Measurements from ENCODE around the gene CYS1. TPM values are rescaled to one million over a fixed set of nuclear protein-coding genes. Genes with fewer than 3 reads are reported as not detected.

The CYS1 gene
- polyA plus RNA-seq, 1 donor (not counting 4 experiments of a cell fraction or from before 2014, with no cell fraction given), result 0.14 TPM

GRCh38 chr2:10054424-10054823 is 25.8 kb downstream of the CYS1 start:
- Histone ChIP-seq H3K4me3 (ENCODE audit: control insufficient read depth in 2 of 3, extremely low read depth in 1 of 3, insufficient read depth in 2 of 3, low read depth in 1 of 3, low read length in 3 of 3) (no peak overlapping the region), H3K4me1 (ENCODE audit: control insufficient read depth, extremely low read depth, insufficient read depth, low read length) (peaks cover 15% of the 10 kb centered on the region), H3K36me3 (ENCODE audit: control insufficient read depth in 2 of 2, extremely low read depth in 1 of 2, insufficient read depth in 2 of 2, low read length in 2 of 2) (peaks cover 0 to 6% of the 10 kb centered on the region in 2 experiments), H3K4me2 (ENCODE audit: control insufficient read depth, extremely low read depth, insufficient read depth, low read depth, low read length) (no peak overlapping the region), H3K9me1 (ENCODE audit: control insufficient read depth, extremely low read depth, insufficient read depth, low read length) (no peaks in the 10 kb centered on the region), H3K27ac (ENCODE audit: control insufficient read depth, insufficient read depth, low read length) (no peak overlapping the region), H3K79me2 (ENCODE audit: control insufficient read depth, insufficient read depth, low read length) (no peaks in the 10 kb centered on the region), H4K20me1 (ENCODE audit: control insufficient read depth, extremely low read depth, insufficient read depth, low read length) (no peaks in the 10 kb centered on the region), H3K9me3 (ENCODE audit: control insufficient read depth, low read depth, low read length) (no peaks in the 10 kb centered on the region), H3K27me3 (ENCODE audit: control insufficient read depth, extremely low read depth, insufficient read depth, low read length) (no peaks in the 10 kb centered on the region), H3K9ac (ENCODE audit: control insufficient read depth, extremely low read depth, insufficient read depth, low read length) (no peak overlapping the region), H2AFZ (ENCODE audit: control insufficient read depth, low read length) (no peak overlapping the region)
- no peak for FAIRE-seq
- dilution Hi-C loops (cut with MboI; ENCODE audit: extremely low pct_ligation_motif_present, low sequenced_read_pairs), result no loop called here
- TF ChIP-seq CTCF (optimal IDR thresholded peaks at IDR 0.05 in 1 of 3, IDR thresholded peaks at IDR 0.05 in 1 of 3, conservative IDR thresholded peaks at IDR 0.05 in 1 of 3; ENCODE audit: extremely low read depth in 1 of 3, insufficient read depth in 2 of 3, low read length in 3 of 3) (no peak), EZH2 (IDR thresholded peaks at IDR 0.05; ENCODE audit: low read length) (no peak)
- DNase-seq (ENCODE audit: low read depth, low spot score), result no peak

GRCh38 chr2:10053351-10053750 is 26.9 kb downstream of the CYS1 start:
- dilution Hi-C loops (cut with MboI; ENCODE audit: extremely low pct_ligation_motif_present, low sequenced_read_pairs), result no loop called here
- Histone ChIP-seq H3K9me1 (ENCODE audit: control insufficient read depth, extremely low read depth, insufficient read depth, low read length) (no peaks in the 10 kb centered on the region), H3K4me2 (ENCODE audit: control insufficient read depth, extremely low read depth, insufficient read depth, low read depth, low read length) (no peak overlapping the region), H3K27ac (ENCODE audit: control insufficient read depth, insufficient read depth, low read length) (no peak overlapping the region), H3K9ac (ENCODE audit: control insufficient read depth, extremely low read depth, insufficient read depth, low read length) (no peak overlapping the region), H3K9me3 (ENCODE audit: control insufficient read depth, low read depth, low read length) (no peaks in the 10 kb centered on the region), H3K27me3 (ENCODE audit: control insufficient read depth, extremely low read depth, insufficient read depth, low read length) (no peaks in the 10 kb centered on the region), H4K20me1 (ENCODE audit: control insufficient read depth, extremely low read depth, insufficient read depth, low read length) (no peaks in the 10 kb centered on the region), H3K4me3 (ENCODE audit: control insufficient read depth in 2 of 3, extremely low read depth in 1 of 3, insufficient read depth in 2 of 3, low read depth in 1 of 3, low read length in 3 of 3) (no peak overlapping the region), H3K36me3 (ENCODE audit: control insufficient read depth in 2 of 2, extremely low read depth in 1 of 2, insufficient read depth in 2 of 2, low read length in 2 of 2) (peaks cover 0 to 10% of the 10 kb centered on the region in 2 experiments), H3K79me2 (ENCODE audit: control insufficient read depth, insufficient read depth, low read length) (no peaks in the 10 kb centered on the region), H3K4me1 (ENCODE audit: control insufficient read depth, extremely low read depth, insufficient read depth, low read length) (peaks cover 15% of the 10 kb centered on the region), H2AFZ (ENCODE audit: control insufficient read depth, low read length) (no peak overlapping the region)
- no peak for FAIRE-seq
- DNase-seq (ENCODE audit: low read depth, low spot score), result no peak
- TF ChIP-seq EZH2 (IDR thresholded peaks at IDR 0.05; ENCODE audit: low read length) (no peak), CTCF (optimal IDR thresholded peaks at IDR 0.05 in 1 of 3, IDR thresholded peaks at IDR 0.05 in 1 of 3, conservative IDR thresholded peaks at IDR 0.05 in 1 of 3; ENCODE audit: extremely low read depth in 1 of 3, insufficient read depth in 2 of 3, low read length in 3 of 3) (no peak)
